HG03060 (cell line): ENCODE data around the gene HCN2.

Experiments
- ATAC-seq: cut with Tn5 transposase; IDR thresholded peaks from one replicate; pipeline ENCODE4 v1.9.1; 2021; ENCODE audit warnings: low read depth, moderate number of reproducible peaks; ENCODE audit not compliant: unreplicated experiment

Gene HCN2

DNA sequence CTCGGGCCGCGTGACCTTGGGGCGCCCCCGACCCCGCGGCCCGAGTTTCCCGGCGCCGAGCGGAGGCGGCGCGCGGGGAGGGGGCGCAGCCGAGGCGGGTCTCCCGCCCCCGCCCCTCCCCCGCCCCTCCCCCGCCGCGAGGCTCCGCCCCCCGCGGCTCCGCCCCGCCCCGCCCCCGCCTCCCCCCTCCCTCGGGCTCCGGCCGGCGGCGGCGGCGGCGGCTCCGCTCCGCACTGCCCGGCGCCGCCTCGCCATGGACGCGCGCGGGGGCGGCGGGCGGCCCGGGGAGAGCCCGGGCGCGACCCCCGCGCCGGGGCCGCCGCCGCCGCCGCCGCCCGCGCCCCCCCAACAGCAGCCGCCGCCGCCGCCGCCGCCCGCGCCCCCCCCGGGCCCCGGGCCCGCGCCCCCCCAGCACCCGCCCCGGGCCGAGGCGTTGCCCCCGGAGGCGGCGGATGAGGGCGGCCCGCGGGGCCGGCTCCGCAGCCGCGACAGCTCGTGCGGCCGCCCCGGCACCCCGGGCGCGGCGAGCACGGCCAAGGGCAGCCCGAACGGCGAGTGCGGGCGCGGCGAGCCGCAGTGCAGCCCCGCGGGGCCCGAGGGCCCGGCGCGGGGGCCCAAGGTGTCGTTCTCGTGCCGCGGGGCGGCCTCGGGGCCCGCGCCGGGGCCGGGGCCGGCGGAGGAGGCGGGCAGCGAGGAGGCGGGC lies at the start of gene HCN2:
HCN2 (plus strand) TSS at position 189 of the 703 bp plus-strand sequence; CDS start at position 254, 65 bp downstream.
- no peak for ATAC-seq

DNA sequence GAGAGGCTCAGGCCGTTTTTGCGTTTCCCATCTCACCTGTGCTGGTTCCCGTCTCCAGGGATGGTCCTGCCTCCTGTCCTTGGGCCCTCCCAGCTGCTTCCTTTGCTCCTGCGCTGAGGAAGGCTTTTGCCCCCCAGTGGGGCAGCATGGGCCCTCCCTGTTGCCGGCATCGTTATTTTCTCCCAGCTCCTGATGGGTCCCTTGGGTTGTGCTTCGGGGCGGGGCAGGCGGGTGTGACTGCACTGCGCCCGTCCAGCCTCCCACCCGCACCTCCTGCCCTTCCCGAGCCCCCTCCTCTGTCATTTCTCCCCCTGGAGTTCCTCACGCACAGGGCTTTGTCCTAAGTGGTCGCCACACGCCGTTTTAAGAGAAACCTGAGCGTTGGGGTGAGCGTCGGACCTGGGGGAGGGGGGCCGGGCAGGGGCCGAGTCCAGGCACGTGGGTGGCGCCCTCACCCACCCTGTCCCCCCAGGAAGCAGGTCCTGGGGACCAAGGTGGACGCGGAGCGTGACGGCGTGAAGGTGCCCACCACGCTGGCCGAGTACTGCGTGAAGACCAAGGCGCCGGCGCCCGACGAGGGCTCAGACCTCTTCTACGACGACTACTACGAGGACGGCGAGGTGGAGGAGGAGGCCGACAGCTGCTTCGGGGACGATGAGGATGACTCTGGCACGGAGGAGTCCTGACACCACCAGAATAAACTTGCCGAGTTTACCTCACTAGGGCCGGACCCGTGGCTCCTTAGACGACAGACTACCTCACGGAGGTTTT lies 48.6 kb upstream of the HCN2 start:
- no peak for ATAC-seq

DNA sequence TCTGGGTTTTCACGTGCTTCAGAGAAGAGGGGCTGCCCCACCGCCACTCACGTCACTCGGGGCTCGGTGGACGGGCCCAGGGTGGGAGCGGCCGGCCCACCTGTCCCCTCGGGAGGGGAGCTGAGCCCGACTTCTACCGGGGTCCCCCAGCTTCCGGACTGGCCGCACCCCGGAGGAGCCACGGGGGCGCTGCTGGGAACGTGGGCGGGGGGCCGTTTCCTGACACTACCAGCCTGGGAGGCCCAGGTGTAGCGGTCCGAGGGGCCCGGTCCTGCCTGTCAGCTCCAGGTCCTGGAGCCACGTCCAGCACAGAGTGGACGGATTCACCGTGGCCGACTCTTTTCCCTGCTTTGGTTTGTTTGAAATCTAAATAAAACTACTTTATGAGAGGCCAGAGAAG lies 48.0 kb upstream of the HCN2 start:
- no peak for ATAC-seq

DNA sequence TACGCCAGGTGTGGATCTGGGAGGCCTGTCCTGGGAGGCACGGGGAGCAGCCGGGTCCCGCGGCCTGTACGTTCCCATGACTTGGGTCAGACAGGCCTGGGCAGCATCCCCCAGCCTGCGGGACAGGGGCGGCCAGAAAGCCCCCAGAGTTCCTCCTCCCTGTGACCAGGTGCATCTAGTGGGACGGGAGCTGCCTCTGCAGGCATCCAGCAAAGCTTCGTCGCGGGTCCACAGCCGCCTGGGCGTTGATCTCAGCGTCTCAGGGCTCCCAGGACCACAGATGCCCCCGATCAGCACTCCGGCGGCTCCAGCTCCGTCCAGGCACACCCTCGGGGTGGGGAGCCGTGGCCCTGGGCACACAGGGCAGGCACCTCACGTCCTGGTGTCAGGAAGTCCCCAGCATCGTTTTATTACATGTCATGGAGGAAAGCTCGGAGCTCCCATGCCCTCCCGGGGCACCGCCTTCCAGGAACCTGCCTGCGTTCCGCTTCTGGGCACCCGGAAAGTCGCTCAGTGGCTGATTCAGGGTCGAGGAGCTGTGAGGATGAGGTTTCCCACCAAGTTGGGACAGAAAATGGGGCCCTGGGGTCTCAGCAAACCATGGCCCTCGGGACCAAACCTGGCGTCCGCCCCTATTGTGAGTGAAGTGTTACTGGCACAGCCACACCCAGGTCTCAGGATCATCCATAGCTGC lies 47.4 kb upstream of the HCN2 start:
- ATAC-seq, result no peak

DNA sequence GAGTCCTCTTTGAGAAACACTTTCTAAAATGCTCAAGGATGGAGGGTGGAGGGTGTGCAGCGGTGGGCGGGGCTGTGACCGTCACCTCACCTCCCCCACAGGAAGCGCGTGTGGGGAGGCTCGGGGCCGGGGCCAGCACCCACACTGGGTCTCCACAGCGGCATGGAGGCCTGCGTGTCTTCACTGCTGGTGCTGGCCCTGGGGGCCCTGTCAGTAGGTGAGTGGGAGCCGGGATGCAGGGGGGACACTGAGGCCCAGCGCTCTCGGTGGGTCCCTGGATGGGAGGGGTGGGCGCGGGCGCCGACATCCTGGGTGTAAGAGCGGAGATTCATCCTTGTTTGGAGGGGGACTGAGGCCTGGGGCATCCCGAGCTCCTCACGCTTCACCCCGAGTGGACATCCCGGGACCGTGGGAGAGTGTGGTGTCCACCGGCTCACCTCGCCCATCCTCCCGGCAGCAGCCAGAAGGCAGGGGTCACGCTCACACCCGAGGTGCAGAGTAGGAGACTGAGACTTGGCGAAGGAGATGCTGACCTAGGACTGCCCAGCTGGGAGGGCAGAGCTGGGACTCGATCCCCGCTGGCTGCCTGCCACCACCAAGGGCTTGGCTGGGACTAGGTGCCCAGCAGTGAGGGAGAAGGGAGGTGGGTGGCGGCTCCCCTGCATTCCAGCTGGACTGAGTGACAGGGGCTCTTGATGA lies 45.6 kb upstream of the HCN2 start, which contains the start of gene GZMM:
GZMM (plus strand) TSS at position 144 of the 699 bp plus-strand sequence; CDS start at position 163, 19 bp downstream.
- ATAC-seq, result no peak

DNA sequence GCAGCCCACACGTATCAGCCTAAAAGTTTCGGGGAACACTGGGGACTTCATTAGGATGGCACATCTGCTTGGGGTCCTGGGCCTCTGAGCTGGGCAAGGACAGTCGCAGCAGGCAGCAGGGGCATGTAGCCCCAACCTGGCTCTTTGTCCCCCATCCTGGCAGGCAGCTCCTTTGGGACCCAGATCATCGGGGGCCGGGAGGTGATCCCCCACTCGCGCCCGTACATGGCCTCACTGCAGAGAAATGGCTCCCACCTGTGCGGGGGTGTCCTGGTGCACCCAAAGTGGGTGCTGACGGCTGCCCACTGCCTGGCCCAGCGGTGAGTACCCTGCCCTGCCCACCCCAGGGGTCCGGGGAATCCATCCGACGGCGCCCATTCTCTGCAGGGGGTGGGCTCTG lies 42.6 kb upstream of the HCN2 start:
- no peak for ATAC-seq

DNA sequence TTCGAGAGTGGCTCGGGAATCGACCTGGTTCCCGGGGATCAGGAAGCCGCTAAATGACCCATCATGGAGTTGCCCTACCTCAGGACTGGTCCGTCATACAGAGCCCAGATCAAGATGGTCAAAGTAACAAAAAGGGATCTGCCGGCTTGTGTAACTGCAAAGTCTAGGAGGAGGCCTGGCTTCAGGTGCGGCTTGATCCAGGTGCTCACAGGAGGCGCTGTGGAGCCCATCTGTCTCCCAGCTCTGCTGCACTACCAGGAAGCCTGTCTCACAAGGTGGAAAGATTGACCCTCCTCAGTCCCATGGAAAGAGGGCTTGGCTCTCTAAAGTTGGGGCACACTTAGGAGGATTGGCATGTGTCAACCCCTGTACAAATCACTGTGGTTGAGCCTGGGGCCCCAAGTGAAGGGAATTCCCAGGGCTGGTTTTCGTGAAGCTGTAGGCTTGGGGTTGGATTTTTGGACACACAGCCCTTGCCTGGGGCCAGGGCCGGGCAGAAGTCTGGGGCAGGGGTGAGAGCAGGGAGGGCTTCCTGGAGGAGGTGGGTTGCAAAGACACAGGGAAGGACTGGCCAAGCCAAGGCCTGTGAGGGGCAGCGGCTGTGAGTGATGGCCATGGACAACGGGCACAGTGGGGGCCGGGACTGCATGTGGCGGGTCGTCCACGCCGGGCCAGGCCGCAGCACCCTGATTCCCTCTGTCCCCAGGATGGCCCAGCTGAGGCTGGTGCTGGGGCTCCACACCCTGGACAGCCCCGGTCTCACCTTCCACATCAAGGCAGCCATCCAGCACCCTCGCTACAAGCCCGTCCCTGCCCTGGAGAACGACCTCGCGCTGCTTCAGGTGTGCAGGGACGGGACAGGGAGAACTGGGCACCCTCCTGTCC lies 41.6 kb upstream of the HCN2 start:
- ATAC-seq, result no peak

DNA sequence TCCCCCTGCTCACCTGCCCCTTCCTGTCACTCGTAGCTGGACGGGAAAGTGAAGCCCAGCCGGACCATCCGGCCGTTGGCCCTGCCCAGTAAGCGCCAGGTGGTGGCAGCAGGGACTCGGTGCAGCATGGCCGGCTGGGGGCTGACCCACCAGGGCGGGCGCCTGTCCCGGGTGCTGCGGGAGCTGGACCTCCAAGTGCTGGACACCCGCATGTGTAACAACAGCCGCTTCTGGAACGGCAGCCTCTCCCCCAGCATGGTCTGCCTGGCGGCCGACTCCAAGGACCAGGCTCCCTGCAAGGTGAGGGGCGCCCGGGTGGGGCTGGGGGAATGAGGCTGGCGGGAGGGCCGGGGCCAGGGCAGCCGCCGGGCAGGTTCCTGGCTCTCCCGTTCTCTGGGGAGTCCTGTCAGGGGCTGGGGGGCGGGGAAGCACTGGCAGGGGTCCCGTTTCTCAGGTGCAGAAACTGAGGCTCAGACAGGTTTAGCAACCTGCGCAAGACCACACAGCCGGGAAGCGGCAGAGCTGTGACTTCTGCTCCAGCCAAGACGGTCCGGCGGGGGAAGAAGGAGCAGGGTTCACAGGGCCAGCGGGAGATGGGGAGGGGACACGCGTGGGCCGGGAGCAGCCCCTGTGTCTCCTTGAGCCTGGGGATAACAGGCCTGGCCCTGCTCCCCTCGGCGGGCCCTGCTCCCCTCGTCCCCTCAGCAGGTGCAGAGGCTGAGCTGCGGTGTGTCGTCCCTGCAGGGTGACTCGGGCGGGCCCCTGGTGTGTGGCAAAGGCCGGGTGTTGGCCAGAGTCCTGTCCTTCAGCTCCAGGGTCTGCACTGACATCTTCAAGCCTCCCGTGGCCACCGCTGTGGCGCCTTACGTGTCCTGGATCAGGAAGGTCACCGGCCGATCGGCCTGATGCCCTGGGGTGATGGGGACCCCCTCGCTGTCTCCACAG lies 40.5 kb upstream of the HCN2 start:
- ATAC-seq, result no peak

DNA sequence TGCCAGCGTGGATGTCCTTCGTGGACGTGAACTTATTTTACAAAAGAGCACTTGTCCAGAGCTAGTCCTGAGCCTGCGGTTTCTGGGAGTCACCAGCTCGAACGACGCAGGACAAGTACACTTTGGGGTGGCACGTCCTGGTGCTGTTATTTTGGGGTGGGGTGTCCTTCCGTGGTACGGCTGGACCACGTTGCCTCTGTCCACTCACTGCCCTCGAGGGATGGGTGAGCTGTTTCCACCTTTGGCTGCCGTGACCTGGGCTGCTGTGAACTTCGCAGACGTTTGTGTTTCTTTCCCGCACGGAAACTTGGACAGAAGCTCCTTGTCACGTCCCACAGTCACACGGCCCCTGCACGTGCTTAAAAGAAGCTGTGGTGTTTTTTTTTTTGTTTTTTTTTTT lies 34.9 kb upstream of the HCN2 start:
- no peak for ATAC-seq

DNA sequence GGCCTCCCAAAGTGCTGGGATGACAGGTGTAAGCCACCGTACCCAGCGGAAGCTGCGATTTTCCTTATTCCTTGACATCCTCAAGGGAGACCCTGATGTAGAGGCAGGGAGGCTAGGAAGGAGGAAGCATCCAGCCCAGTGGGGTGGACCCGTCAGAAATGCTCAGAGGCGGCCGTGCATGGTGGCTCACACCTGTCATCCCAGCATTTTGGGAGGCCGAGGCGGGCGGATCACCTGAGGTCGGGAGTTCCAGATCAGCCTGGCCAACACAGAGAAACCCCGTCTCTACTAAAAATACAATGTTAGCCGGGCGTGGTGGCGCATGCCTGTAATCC lies 34.2 kb upstream of the HCN2 start:
- ATAC-seq, result no peak

DNA sequence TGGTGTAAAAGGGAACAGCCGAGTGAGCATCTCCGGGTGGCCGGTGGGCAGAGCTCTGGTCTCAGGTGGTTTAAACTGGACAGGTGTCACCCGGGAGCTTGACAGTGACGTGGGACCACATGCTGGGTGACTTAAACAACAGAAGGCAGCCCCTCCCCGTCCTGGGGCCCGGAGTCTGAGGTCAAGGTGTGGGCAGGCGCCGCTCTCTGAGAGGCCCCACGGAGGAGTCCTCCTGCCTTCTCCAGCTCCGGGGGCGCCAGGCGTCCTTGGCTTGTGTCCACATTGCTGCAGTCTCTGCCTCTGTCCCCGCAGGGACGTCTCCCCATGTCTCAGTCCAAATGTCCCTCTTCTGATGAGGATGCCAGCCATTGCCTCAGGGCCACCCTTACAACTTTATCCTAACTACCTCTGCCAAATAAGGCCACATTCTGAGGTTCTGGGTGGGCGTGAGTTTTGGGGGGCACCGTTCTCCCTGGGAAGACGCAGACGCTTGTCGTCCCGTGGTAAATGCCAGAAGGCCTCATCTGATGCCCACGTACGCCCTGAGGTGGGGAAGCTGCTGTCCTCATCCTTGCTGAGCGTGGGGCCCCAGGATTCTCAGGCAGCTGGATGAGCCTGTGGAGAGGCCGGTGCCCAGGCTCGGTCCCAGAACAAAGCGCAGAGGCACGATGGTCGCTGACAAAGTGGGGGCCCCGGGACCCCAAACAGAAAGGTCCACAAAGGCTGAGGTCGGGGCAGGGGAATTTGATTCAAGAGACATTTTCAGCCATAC lies 32.9 kb upstream of the HCN2 start:
- ATAC-seq, result no peak

DNA sequence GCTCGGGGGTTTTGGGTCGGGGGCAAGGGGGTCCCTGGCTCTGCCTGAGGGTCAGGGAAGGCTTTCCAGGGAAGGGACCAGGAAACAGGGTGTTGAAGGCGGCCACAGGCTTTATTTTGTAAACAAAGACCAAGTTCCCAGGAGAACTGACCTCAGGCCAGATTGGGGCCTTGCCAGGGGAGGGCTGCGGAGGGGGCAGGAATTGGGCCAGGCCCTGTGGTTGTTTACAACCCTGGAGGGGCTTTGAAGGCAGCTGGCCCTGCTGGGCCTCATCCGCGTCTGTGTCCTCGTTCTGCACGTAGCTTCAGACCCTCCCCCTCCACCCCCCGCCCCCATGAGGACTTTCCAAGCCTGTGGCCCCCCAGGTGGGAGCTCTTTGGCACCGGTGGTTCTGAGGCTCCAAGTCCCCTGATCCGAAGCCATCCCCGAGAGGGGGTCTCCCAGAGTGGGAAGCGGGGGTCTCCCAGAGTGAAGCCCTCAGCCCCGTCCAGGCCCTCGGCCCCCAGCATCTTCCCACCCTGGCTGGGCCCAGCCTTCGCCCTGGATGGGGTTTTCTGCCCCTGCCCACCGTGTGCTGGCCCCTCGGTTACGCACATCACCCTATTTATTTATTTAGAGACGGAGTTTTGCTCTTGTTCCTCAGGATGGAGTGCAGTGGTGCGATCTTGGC lies 30.8 kb upstream of the HCN2 start:
- ATAC-seq, result no peak

DNA sequence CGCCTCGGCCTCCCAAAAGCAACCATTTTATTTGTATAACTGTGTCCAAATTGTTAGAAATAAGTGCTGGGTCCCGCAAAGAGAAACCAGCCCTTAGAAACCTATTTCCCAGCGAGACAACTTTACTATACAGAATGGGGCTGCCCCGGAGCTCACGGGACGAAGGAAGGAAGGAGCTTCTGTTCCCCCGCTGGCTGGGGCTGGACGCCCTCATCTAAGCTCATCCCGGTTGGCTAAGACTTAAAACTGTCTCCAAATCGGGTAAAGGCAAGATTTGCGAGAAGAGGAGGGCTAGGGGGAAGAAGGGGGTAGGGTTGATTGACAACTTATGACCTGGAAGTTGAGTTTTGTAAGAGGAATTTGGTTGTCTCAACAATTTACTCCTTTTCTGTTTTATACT lies 29.6 kb upstream of the HCN2 start:
- no peak for ATAC-seq

DNA sequence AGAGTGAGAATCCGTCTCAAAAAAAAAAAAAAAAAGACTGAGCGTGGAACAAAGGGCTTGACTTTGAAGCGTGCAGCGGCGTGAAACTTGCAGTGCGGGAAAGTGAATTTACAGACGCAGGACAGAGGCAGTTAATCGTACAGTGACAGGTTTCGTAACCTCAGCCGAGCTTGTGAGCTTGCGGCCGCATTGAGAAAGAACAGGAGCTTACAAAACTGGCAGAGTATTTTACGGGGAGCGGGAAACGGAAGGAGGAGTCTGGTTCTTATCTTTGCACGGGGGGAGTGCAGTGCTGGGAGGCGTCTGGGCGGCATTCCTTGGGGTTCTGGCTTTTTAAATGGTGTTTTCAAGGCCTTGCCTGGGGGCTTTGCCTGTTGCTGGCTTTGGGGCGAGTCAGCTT lies 23.3 kb upstream of the HCN2 start:
- no peak for ATAC-seq

DNA sequence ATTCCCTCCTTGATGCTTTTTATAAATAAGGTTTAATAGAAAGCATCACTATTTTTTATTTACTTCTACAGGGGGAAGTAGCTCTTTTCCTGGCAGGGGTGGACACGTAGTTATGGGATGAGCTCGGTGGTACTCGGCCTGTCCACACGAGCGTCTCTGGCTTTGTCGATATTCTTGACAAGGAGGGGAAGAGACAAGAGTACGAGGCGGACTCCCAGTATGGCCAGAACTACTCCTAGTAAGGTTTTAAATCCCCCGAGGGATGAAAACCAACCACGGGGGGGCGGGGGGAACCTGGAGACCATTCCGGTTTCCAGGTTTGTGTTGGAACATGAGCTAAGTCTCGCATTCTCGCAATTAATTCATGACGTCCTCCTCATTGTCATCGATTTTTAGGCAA lies 22.8 kb upstream of the HCN2 start:
- no peak for ATAC-seq

DNA sequence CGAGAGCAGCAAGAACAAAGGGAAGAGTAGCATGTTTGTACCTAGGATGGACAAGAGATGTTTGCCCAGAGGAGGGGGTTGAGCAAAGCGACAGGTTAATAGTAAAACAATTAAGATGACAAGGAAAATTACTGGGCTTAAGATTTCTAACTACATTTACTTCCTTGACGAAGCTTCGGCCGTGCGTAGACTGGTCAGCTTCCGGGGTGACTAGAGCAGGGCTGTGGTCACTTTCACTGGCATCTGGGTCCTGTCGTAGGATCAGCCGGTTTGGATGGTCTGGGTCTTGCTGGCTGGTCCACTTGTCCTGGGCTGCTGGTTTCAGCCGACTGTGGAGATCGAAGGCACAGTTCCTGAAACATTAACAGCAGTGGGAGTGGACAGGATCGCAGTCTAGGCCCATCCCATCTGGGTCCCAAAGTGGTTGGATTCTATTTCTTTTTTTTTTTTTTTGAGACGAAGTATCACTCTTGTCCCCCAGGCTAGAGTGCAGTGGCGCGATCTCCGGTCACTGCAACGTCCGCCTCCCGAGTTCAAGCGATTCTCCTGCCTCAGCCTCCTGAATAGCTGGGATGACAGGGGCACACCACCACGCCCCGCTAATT lies 22.3 kb upstream of the HCN2 start:
- no peak for ATAC-seq

DNA sequence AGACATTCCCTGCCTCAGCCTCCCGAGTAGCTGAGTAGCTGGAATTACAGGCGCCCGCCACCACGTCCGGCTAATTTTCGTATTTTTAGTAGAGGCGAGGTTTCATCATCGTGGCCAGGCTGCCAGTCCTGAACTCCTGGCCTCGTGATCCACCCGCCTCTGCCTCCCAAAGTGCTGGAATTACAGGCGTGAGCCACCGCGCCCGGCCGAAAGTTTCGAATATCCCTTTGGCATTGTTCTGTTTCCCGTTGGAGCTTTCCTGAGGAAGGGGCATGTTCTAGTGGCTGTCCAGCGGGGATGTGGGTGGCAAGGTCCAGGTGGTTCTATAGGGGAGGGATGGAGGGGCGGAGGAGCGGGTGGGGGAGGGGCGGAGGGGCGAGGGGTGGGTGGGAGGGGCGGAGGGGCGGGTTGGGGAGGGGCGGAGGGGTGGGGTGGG lies 19.4 kb upstream of the HCN2 start:
- no peak for ATAC-seq
